ENCODE data around the gene MAP3K4.

Gene MAP3K4

GRCh38 chr6:161130967-161131766 is 139.6 kb downstream of the MAP3K4 start:
- no peak for DNase-seq

- DNase-seq = no peak
Observed at GRCh38 chr6:161132384-161132783, 140.8 kb downstream of the MAP3K4 start.

DNA sequence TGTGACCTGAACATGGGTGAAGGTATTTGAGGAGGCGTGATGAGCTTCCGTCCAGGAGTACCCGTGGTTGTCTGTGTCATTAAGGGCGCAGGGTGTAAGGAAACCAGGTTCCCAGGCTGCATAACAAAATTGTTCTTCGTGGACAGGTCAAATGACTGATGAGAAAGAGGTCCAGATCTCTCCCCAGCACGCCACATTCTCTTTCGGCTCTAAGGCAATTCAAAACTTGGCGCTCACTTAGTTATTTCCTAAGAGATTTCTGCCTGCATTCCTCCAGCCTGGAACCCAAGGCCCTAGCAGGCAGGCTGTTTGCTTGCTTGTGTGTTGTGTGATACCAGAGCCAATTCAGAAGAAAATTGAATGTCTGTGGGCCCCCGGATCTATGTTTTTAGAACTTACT is 142.4 kb downstream of the MAP3K4 start:
- DNase-seq = no peak

- DNase-seq = no peak
Observed at GRCh38 chr6:161134550-161135298, 143.2 kb downstream of the MAP3K4 start.

DNA sequence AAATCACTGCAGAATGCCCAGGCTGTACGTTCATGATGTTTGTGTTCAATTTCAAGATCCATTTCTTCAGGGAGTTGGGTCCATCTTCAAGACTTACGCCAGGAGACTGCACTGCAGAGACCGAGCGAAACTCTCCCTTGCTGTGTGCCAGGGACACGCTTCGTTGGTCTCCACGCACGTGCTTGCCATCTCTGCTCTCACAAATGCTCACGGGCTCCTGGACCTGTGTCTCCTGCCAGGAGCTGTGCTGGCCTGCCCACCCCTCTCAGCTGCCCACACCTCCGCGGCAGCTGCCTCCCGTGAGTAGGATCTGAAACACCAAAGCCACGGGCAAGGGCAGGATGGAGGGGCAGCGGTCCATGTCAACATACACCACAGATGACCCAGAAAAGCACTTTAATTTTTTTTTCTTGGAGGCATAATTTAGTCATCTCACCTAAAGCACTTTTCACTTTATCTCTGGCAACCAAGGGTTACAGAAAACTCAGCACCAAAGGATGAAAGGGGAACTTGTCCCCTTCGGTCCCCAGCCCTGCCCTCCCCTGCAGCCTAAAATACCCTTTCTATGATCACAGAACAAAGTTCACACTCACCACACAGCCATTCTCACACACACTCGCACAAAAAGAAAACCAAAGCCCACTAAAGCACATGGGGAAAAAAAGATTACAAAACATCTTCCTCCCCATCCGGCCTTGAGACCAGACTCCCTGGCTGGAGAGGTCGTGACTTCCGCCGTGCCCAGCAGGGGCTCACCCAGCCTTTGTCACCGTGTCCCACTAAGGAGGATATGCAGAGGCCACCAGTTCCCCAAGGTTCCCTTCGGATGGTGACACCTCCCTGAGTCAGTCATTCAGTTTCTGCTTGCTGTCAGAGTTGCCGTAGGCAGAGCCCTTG is 144.4 kb downstream of the MAP3K4 start:
- DNase-seq = no peak

- no peak for DNase-seq
Observed at GRCh38 chr6:161136655-161137054, 145.1 kb downstream of the MAP3K4 start.

- no peak for DNase-seq
Observed at GRCh38 chr6:161137320-161137719, 145.8 kb downstream of the MAP3K4 start.

GRCh38 chr6:161137839-161138542 is 146.4 kb downstream of the MAP3K4 start:
- no peak for DNase-seq

- no peak for DNase-seq
Observed at GRCh38 chr6:161138543-161139303, 147.2 kb downstream of the MAP3K4 start.

DNA sequence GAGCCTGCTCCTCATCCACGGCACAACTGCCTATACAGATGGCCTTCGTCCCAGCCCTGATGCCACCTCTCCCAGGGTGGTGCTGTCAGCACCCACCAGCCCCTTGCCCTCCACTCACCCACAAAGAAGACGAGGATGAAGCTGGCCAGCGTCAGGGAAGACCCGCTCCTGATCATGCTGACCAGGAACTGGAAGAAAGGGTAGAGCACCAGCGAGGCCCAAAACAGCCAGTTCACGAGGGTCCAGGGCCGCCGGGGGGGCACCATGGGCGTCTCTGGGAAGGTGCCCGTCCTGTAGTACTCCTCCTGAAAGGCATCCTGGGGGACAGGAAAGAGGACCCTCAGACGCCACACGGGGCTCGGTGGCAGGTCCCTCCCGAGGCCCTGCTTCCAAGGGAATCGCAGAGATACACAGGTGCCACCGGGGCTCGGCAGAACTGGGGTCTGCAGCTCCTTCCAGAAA is 147.8 kb downstream of the MAP3K4 start:
- DNase-seq = no peak

- no peak for DNase-seq
Observed at GRCh38 chr6:161139766-161140553, 148.4 kb downstream of the MAP3K4 start.

DNA sequence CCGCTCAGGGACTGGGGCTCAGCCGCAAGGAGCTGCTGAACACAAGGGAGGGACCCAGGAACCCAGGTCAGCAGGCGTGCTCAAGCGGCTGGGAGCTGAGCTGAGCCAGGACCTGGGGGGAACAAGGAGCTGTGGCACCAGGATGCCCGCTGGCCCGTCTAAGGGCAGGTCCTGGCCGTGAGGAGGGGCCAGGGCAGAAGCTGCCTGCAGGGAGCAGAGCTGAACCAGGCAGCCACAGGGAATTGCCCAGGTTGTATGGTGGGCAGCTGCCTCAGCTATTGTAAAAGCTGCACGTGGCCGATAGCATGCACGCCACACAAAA is 148.9 kb downstream of the MAP3K4 start:
- no peak for DNase-seq

DNA sequence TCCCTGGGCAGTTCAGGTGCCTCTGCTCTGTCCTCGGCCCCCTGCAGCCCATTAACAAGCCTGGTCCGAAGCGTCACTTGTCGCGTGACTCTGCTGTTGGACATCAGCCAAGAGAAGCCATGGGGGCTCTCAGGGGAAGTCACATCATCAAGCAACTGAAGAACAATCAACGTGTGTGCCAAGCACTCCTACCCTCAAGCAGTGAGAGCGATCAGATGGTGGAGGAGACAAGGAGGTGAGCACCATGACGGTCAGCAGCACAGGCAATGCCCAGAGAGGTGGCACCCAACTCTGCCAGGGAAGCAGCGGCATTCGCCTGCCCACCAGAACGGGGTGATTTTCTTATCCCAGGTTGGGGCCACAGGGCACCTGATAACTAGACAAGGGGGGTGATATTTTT is 149.6 kb downstream of the MAP3K4 start:
- DNase-seq = no peak

DNA sequence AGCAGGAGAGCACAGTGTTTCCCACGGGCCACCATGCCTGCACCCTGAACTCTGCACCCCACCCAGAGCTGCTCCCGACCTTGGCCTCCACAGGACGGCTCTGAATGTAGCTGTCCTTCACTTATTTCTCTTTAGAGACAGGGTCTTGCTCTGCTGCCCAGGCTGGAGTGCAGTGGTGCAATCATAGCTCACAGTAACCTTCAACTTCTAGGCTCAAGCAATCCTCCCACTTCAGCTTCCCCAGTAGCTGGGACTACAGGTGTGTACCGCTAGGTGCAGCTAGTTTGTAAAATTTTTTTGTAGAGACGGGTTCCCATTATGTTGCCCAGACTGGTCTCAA is 151.4 kb downstream of the MAP3K4 start:
- DNase-seq = no peak

DNA sequence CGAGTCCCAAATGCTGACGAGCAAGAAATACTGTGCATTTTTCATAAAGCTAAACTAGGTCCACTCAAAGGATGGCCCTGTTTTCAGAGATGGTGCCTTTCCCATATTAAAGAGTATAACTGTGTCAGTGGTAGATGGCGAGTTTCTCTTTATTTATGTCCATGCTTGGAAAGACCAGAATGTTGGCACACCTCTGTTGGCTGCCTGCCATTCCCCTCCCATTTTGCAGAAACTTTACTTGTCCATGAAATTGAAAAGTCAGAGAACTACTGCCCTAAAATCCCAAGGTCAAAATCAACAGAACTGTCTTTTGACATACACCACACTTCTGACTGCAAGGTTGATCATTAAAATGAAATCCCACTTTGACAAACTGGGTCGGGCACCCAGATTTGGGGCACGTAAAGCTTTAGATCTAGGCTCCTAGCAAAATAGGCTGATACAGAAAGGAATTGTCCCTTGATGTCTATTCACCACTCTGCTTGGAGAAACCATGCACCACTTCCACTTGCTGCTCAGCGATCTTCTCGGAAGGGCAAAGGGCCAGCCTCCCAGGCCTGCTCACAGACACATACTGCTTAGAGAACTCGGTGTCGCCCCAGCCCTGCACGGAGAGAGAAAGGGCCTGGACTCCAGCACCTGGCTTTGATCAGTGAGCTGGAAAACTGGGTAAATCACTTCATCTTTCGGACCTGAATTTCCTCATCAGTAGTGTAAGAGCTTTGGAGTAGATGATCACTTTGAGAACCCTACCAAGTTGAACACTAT is 152.3 kb downstream of the MAP3K4 start:
- no peak for DNase-seq

- no peak for DNase-seq
Observed at GRCh38 chr6:161150136-161150535, 158.6 kb downstream of the MAP3K4 start.

GRCh38 chr6:161150566-161150965 is 159.0 kb downstream of the MAP3K4 start:
- DNase-seq = no peak

GRCh38 chr6:161151059-161151645 is 159.6 kb downstream of the MAP3K4 start:
- no peak for DNase-seq

- DNase-seq = no peak
Observed at GRCh38 chr6:161151660-161152526, 160.3 kb downstream of the MAP3K4 start.

Data from NK-92 treated with Interleukin-12 subunit alpha and Interleukin-12 subunit beta, amount 100 ng/mL, for 24 hours (cell line).